GM12891 (cell line): ENCODE measurements around the gene ARL16. TPM values are rescaled to one million over a fixed set of nuclear protein-coding genes. Genes with fewer than 3 reads are reported as not detected.

Source experiments
- DNase-seq: peaks from one replicate; pipeline ENCODE4 v3.0.0; 2011; ENCODE audit warnings: low spot score; ENCODE audit not compliant: insufficient read length
- FAIRE-seq: peaks from 2 replicates; lab custom pipeline; 2011; peaks lifted over from hg19 to GRCh38; lab: Jason Lieb, UNC
- PAX5 ChIP-seq: IDR thresholded peaks from 2 replicates; pipeline ENCODE4 v1.6.1; 2011; ENCODE audit warnings: low read length, moderate library complexity, mild to moderate bottlenecking; ENCODE audit not compliant: insufficient read depth, severe bottlenecking
- POLR2A ChIP-seq: IDR thresholded peaks from 2 replicates; pipeline ENCODE4 v1.6.1; 2011; ENCODE audit warnings: low read depth, low read length, control low read depth
- POLR2AphosphoS5 ChIP-seq: IDR thresholded peaks from 2 replicates; pipeline ENCODE4 v1.6.1; 2011; ENCODE audit warnings: low read depth, low read length, control low read depth
- POU2F2 ChIP-seq: IDR thresholded peaks from 2 replicates; pipeline ENCODE4 v1.6.1; 2011; ENCODE audit warnings: low read depth, mild to moderate bottlenecking, control low read depth, low read length, moderate library complexity
- SPI1 ChIP-seq: IDR thresholded peaks from 2 replicates; pipeline ENCODE4 v1.6.1; 2011; ENCODE audit warnings: low read depth, low read length, control low read depth
- TAF1 ChIP-seq: IDR thresholded peaks from 2 replicates; pipeline ENCODE4 v1.6.1; 2011; ENCODE audit warnings: low read depth, low read length, control low read depth
- polyA plus RNA-seq: library from polyadenylated mRNA; unstranded; fragments of >200 nt; gene quantifications from one replicate; pipeline ENCODE4 v1.2.1, GENCODE V29; 2012; ENCODE audit warnings: low read depth, missing spikeins, inconsistent platforms; ENCODE audit not compliant: missing spikeins

The ARL16 gene, protein sequence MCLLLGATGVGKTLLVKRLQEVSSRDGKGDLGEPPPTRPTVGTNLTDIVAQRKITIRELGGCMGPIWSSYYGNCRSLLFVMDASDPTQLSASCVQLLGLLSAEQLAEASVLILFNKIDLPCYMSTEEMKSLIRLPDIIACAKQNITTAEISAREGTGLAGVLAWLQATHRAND
- 24.0 TPM for polyA plus RNA-seq

DNA sequence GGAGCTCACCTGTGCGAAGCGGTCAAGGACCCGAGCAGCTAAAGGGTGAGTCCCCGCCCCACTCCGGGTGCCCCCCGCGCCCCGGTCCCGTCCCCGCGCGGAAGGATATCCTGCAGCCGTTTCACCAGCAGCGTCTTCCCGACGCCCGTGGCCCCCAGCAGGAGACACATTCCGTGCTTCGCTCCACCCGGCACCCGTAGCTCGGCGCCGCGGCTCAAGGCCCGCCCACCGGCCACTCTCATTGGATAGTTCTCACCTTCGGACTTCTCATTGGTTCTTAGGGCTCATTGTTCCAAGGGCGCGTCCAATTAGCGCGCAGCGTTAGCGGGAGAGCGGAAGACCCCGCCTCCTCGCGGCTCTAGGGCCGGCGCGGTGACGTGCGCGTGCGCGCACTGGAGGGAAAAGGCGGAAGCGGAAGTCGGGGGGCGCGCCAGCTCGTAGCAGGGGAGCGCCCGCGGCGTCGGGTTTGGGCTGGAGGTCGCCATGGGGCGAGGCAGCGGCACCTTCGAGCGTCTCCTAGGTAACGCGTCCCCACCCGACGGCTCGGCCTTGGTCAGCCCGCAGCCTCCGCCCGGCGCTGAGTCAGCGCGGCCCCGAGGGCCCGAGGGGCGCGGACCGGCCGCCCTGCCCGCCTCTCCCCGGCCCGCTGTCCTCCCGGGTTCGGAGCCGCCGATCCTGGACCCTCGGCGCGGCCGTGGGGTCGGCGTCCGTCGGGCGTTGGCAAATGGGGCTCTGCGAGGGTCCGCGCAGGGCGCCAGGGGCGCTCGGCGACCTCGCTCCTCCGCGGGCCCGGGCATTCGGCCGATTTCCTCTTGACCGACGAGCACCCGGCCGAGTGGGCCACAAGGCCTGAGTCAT is at the start of gene ARL16, which contains the start of gene HGS:
Gene ARL16, minus strand, starts transcription at position 214 of the 858 bp plus-strand sequence. Its CDS starts 44 bp downstream, at position 170.
Gene HGS, plus strand, starts transcription at position 428 of the 858 bp plus-strand sequence. Its CDS starts 56 bp downstream, at position 484.
- FAIRE-seq (peak; percentile 99), DNase-seq (peak; percentile 100)
- peak; percentile 63 for TF ChIP-seq SPI1
- TF ChIP-seq POLR2AphosphoS5, result peak; percentile 70
- peak; percentile 52; the same call in 1 of the 2 replicates for TF ChIP-seq POLR2A
- TF ChIP-seq PAX5, result no peak
- TF ChIP-seq POU2F2, result no peak
- no peak for TF ChIP-seq TAF1

DNA sequence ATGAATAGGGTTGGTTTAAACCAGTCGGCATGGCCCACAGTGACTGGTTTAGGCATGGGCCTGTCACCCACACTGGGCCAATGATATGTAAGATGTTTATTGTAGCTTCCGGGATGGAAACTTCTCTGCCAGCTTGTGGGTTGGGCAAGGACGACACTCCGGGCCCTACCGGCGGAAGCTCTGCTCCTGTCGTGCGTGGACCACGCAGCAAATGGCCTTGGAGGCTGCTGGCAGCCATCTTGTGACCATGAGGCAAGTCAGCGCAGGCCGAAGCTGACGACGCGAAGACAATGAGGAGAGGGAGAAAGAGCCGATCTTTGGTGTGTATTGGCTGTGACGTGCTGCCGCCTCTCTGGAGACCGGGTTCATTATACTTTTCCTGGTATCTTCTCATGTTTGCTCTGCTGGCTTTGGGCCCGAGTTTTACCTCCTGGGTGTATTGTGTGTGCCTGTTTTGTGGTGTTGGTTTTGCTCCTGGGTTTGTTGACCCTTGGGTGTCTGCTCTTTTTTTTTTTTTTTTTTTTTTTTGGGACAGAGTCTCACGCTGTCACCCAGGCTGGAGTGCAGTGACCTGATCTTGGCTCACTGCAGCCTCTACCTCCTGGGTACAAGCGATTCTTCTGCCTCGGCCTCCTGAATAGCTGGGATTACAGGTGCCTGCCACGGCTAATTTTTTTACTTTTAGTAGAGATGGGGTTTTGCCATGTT is 43.9 kb upstream of the ARL16 start:
- no peak for DNase-seq
- TF ChIP-seq TAF1 (no peak), PAX5 (no peak), SPI1 (no peak), POLR2A (no peak), POU2F2 (no peak), POLR2AphosphoS5 (no peak)
- FAIRE-seq, result no peak

DNA sequence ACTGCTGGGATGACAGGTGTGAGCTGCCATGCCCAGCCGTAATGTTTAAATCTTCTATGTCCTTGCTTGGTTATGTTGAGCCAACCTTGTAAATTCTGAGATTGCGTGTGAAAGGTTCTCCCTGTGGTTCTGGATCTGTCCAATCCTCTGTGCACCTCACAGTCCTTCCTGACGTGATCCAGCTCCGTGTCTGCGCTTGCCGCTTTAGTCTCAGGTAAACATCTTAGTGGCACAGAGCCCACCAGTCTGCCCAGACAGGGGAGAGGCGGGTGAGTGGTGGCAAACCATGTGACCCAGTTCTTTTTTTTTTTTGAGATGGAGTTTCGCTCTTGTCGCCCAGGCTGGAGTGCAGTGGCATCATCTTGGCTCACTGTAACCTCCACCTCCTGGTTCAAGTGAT is 42.4 kb upstream of the ARL16 start:
- no peak for DNase-seq
- no peak for FAIRE-seq
- TF ChIP-seq SPI1, result no peak
- TF ChIP-seq POLR2A, result no peak
- TF ChIP-seq PAX5, result no peak
- TF ChIP-seq TAF1, result no peak

DNA sequence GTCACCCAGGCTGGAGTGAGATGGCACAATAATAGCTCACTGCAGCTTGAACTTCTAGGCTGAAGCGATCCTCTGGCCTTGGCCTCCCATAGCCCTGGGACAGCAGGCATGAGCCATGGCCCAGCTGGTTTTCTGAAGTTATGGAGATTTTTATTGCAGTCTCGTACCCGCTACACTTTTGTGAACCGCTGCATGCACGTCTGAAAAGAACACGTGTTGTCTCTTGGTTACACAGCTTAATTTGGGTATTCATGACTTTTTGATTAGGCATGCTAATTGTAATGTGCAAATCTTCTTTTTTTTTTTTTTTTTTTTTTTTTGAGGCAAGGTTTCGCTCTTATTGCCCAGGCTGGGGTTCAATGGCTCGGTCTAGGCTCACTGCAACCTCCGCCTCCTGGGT is 41.8 kb upstream of the ARL16 start:
- no peak for DNase-seq
- TF ChIP-seq POLR2A, result no peak
- no peak for TF ChIP-seq PAX5
- TF ChIP-seq TAF1, result no peak
- TF ChIP-seq SPI1, result no peak
- TF ChIP-seq POLR2AphosphoS5, result no peak
- no peak for TF ChIP-seq POU2F2
- FAIRE-seq, result no peak

DNA sequence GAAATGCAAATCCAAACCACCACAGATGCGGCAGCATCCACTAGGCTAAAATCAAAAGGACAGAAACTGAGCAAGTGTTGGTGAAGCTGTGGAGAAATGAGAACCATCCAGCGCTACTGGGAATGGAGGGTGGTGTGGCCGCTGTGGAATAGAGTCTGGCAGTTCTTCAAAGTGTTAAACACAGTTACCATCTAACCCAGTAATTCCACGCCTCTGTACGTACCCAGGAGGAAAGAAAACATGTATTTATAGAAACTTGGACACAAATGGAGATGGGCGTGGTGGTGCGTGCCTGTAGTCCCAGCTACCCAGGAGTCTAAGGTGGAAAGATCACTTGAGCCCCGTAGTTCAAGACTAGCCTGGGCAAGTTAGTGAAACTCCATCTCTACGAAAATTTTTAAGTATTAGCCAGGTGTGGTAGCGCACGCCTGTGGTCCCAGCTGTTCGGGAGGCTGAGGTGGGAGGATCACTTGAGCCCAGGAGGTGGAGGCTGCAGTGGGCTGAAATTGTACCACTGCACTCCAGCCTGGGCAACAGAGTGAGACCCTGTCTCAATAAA is 40.1 kb upstream of the ARL16 start:
- FAIRE-seq, result no peak
- DNase-seq, result no peak
- TF ChIP-seq PAX5 (no peak), TAF1 (no peak), POLR2A (no peak), POLR2AphosphoS5 (no peak)

DNA sequence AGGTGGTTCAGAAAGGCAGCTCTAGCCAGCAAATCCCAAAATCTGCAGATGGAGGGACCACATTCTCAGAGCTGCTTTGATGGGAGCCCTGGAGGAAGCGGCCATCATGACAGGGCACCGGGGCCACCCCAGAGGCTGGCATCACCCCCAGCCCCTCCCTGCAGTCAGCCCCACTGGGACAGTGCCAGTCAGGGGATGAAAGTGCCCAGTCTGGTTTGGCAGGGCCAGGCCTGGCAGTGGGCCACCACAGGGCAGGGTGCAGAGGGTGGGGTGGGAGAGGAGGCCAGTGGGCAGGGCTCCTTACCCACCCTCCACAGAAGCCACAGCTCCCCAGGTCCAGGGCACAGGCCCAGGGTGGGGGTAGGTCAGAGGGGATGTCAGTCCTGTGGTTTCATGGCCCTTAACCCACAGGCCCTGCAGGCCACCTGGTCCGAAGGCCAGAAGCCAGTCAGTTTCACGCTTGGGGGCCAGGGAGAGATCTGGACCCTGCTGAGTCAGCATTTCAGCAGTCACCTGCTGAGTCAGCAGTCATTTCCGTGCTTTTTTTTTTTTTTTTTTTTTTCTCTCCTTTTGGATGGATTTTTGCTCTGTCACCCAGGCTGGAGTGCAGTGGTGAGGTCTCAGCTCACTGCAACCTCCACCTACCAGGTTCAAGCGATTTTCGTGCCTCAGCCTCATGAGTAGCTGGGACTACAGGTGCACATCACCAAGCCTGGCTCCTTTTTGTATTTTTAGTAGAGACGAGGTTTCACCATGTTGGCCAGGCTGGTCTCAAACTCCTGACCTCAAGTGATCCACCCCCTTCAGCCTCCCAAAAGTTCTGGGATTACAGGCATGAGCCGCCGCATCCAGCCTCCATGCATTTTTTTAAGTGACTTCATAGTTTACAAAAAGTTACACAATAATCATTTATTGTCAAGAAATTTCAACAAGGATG is 38.9 kb upstream of the ARL16 start:
- no peak for TF ChIP-seq PAX5
- peak; percentile 34; the same call in 1 of the 2 replicates for TF ChIP-seq POLR2A
- no peak for FAIRE-seq

DNA sequence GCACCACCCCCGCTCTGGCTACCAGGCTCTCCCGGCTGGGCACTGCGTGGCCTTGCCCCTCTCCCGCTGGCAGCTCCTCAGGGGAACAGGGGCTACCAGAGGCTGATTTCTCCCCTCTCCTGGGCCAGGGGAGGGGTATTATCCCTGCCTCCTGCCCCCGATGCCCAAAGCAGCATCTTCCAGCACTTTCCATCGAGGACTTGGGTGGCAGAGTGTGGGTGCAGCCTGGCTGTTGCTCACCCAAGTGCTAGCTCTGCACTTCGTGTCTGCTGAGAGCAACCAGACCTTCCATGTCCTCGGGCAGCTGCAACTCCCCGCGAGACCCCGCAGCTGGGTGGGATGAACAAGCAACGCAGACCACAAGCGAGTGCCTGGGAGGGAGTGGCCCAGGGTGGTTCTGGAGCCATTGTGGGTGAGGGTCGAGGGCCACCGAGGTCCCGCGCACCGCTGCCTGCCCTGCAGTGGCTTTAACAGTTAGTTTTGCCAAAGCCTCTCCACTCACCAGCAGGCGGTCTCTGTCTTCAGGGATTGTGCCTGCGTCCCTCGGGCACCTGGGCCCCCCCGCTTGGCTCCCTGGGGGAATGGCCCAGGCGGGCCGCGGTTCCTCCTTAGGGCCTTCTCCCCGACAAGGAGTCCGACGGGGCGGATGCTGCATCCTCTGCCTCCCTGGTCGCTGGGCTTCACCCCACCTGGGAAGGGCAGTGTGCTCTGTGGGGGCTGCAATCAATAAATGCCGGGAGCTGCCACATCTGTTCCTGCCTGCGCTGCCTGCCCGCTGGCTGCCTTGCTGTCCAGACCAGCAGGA is 36.9 kb upstream of the ARL16 start:
- no peak for FAIRE-seq
- no peak for DNase-seq
- no peak for TF ChIP-seq POLR2A

More for the DNA sequence above, 38.9 kb upstream of the ARL16 start:
- DNase-seq, result no peak
